Gastroesophageal sphincter (tissue), 4 donors: ENCODE data around the gene OCA2. TPM values are rescaled to one million over a fixed set of nuclear protein-coding genes. Genes with fewer than 3 reads are reported as not detected.
"Not testable (repeated sequence)": the region's sequence is repeated elsewhere in the genome, so short reads cannot be mapped to it uniquely, and the experiment has no call there.

Experiments
- ATAC-seq: fragments of 150-250 bp; one replicate; pipeline ENCODE4 v1.9.1; 2016; ENCODE audit warnings: mild to moderate bottlenecking, moderate library complexity
- H3K27ac ChIP-seq, 4 donors: fragments of 200-600 bp; sonication (generic) in 3 of 4; 1 replicate in 3 of 4; 2 replicates in 1 of 4; pipeline ENCODE4 v1.5.1; 2016 to 2019
- H3K27me3 ChIP-seq: fragments of 200-600 bp; sonication (generic); one replicate; pipeline ENCODE4 v1.5.1; 2019
- H3K36me3 ChIP-seq, 2 donors: fragments of 200-600 bp; sonication (generic); one replicate each; pipeline ENCODE4 v1.5.1; 2019; ENCODE audit warnings: control low read depth in 1 of 2
- H3K4me1 ChIP-seq, 3 donors: fragments of 200-600 bp; sonication (generic); 1 replicate in 2 of 3; 2 replicates in 1 of 3; pipeline ENCODE4 v1.5.1; 2016 to 2019; ENCODE audit warnings: control low read depth in 2 of 3
- H3K4me3 ChIP-seq, 2 donors: fragments of 200-600 bp; sonication (generic); one replicate each; pipeline ENCODE4 v1.5.1; 2019; ENCODE audit warnings: mild to moderate bottlenecking in 1 of 2, moderate library complexity in 1 of 2
- H3K9me3 ChIP-seq, 3 donors: fragments of 200-600 bp; sonication (generic); one replicate each; pipeline ENCODE4 v1.5.1; 2017 to 2019; ENCODE audit warnings: control low read depth in 2 of 3
- CTCF ChIP-seq, 4 experiments: fragments of 200-600 bp in 2 of 4; fragments of 450-650 bp in 2 of 4; sonication (generic) in 1 of 4; IDR thresholded peaks; one replicate each; pipeline ENCODE4 v1.5.1; 2017 to 2019; ENCODE audit warnings: antibody characterized with exemption in 4 of 4, mild to moderate bottlenecking in 2 of 4, moderate library complexity in 2 of 4
- EP300 ChIP-seq: sonication (generic); formaldehyde crosslinking; IDR thresholded peaks from one replicate; pipeline ENCODE4 v1.6.1; 2017; ENCODE audit warnings: antibody characterized with exemption, mild to moderate bottlenecking
- POLR2A ChIP-seq, 2 donors: fragments of 450-650 bp; IDR thresholded peaks; one replicate each; pipeline ENCODE4 v1.6.1; 2017; ENCODE audit warnings: antibody characterized with exemption in 2 of 2, mild to moderate bottlenecking in 2 of 2, moderate library complexity in 1 of 2
- POLR2AphosphoS5 ChIP-seq: sonication (generic); formaldehyde crosslinking; IDR thresholded peaks from one replicate; pipeline ENCODE4 v1.6.1; 2017; ENCODE audit warnings: antibody characterized with exemption
- WGBS, 2 donors: methylation state at CpG; one replicate each; pipeline ENCODE4 v1.1.5; 2018; ENCODE audit warnings: low coverage in 1 of 2; 5-methylcytosine and 5-hydroxymethylcytosine counted together
- total RNA-seq, 4 donors: library from RNA; depleted of rRNA; stranded (reverse); fragments of >200 nt; gene quantifications; one replicate each; pipeline ENCODE4 v1.1.0, GENCODE V29; 2016

OCA2 gene
- total RNA-seq, 4 donors from 2014 or later, result 0.40 to 2.0 (median 1.1) TPM; not detected in 1

GRCh38 chr15:28014623-28015200, 84.4 kb downstream of the OCA2 start:
- Histone ChIP-seq H3K4me1 (no peaks in the 10 kb centered on the region), H3K4me3 (no peak overlapping the region), H3K9me3 (no peaks in the 10 kb centered on the region), H3K27ac (no peak overlapping the region), H3K36me3 (no peaks in the 10 kb centered on the region), H3K27me3 (no peaks in the 10 kb centered on the region)
- TF ChIP-seq POLR2AphosphoS5, result no peak
- no peak for TF ChIP-seq CTCF (IDR thresholded peaks at IDR 0.05)
- TF ChIP-seq EP300, result no peak
- TF ChIP-seq POLR2A (IDR thresholded peaks at IDR 0.05), result no peak
- ATAC-seq, result no peak
- 95 to 98% methylated on average over 4 to 5 of the region's 23 CpGs for WGBS, 2 donors

- ATAC-seq, result no peak
- no peaks in the 10 kb centered on the region for H3K27me3 ChIP-seq
- 86 to 91% methylated on average over 8 of the region's 9 CpGs for WGBS, 2 donors
Measured at GRCh38 chr15:28013976-28014375, 85.1 kb downstream of the OCA2 start.

GRCh38 chr15:28013480-28013879, 85.6 kb downstream of the OCA2 start:
- Histone ChIP-seq H3K27ac (no peak overlapping the region), H3K36me3 (no peaks in the 10 kb centered on the region), H3K4me1 (no peaks in the 10 kb centered on the region), H3K27me3 (no peaks in the 10 kb centered on the region), H3K4me3 (no peak overlapping the region), H3K9me3 (peaks cover 0 to 10% (median 0%) of the 10 kb centered on the region in 3 donors)
- 72 to 84% methylated on average over 3 to 5 of the region's 7 CpGs for WGBS, 2 donors
- TF ChIP-seq CTCF (IDR thresholded peaks at IDR 0.05), result no peak
- TF ChIP-seq POLR2AphosphoS5, result no peak
- TF ChIP-seq EP300, result no peak
- no peak for TF ChIP-seq POLR2A (IDR thresholded peaks at IDR 0.05)
- no peak for ATAC-seq

More at GRCh38 chr15:28013976-28014375, 85.1 kb downstream of the OCA2 start:
- H3K27ac ChIP-seq, result no peak overlapping the region
- H3K4me1 ChIP-seq, result no peaks in the 10 kb centered on the region
- peaks cover 0 to 5% (median 0%) of the 10 kb centered on the region in 3 donors for H3K9me3 ChIP-seq
- no peaks in the 10 kb centered on the region for H3K36me3 ChIP-seq
- no peak overlapping the region for H3K4me3 ChIP-seq
- TF ChIP-seq POLR2AphosphoS5 (no peak), CTCF (IDR thresholded peaks at IDR 0.05) (no peak), EP300 (no peak), POLR2A (IDR thresholded peaks at IDR 0.05) (no peak)

- 80 to 98% methylated on average over 3 to 4 of the region's 4 CpGs for WGBS, 2 donors
Measured at GRCh38 chr15:28012231-28012630, 86.9 kb downstream of the OCA2 start.

GRCh38 chr15:28008175-28008574, 90.9 kb downstream of the OCA2 start:
- not testable (repeated sequence) for H3K27me3 ChIP-seq, H3K27ac ChIP-seq, ATAC-seq, H3K4me3 ChIP-seq, H3K36me3 ChIP-seq, H3K4me1 ChIP-seq
- peaks cover 0 to 12% (median 0%) of the 10 kb centered on the region in 3 donors for H3K9me3 ChIP-seq
- 85% methylated on average over 2 of the region's 2 CpGs for WGBS, 2 donors

More at GRCh38 chr15:28012231-28012630, 86.9 kb downstream of the OCA2 start:
- no peaks in the 10 kb centered on the region for H3K36me3 ChIP-seq
- no peaks in the 10 kb centered on the region for H3K4me1 ChIP-seq
- ATAC-seq, result no peak
- no peak overlapping the region for H3K4me3 ChIP-seq
- TF ChIP-seq CTCF (IDR thresholded peaks at IDR 0.05), result no peak
- TF ChIP-seq EP300, result no peak
- no peak for TF ChIP-seq POLR2AphosphoS5
- no peak for TF ChIP-seq POLR2A (IDR thresholded peaks at IDR 0.05)
- H3K27me3 ChIP-seq, result no peaks in the 10 kb centered on the region
- no peak overlapping the region for H3K27ac ChIP-seq
- H3K9me3 ChIP-seq, result peaks cover 0 to 12% (median 0%) of the 10 kb centered on the region in 3 donors
